M059J (cell line): ENCODE measurements around the gene C4orf50. TPM values are rescaled to one million over a fixed set of nuclear protein-coding genes. Genes with fewer than 3 reads are reported as not detected.
"Not testable (repeated sequence)": the region's sequence is repeated elsewhere in the genome, so short reads cannot be mapped to it uniquely, and the experiment has no call there.

Experiments used
- DNase-seq: peaks from one replicate; pipeline ENCODE4 v3.0.0-alpha.2; 2012; ENCODE audit warnings: low read depth
- total RNA-seq: library from RNA; depleted of rRNA; stranded (reverse); fragments of >200 nt; shearing (Covaris generic); gene quantifications from 2 replicates; pipeline ENCODE4 v1.2.3, GENCODE V29; 2014

The C4orf50 gene
- total RNA-seq, 1 experiment from 2014 or later: not detected

DNA sequence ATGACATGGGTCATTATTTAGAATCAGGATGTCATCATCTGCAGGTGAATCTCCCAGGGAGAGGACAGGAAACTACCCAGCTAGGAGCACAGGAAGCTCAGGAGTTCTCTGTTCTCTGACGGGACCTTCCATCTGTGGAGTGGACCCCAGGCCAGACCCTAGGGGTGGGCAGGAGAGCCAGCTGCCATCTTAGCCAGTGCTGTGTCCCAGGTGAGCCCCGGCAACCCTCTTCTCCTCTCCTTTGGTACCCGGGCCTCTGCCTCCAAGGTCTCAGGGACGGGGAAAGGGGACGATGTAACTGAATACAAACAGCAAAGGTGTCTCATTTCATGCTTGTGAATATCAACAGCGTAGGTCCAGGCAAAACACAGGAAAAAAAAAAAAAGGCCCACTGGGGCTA is 48.5 kb downstream of the C4orf50 start:
- no peak for DNase-seq

GRCh38 chr4:5969336-5969735 is 48.9 kb downstream of the C4orf50 start:
- DNase-seq: no peak

DNA sequence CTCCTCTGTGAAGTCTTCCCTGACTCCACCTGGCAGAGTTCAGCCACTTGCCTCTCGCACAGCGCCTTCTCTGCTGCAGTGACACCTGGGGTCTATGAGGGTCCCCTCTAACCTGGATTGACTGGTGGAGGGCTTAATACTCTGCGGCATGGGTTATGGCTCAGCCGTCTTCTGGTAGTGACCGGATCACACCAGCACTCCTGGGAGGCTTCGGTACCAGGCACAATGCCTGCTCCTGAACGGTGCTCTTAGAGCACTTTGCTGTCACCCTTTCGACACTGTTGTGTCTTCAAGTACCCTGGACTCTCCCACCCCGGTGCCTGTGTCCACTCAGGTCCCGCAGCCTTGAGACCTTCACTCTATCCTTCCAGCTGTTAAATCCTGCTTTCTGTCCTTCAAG is 50.0 kb downstream of the C4orf50 start:
- no peak for DNase-seq

DNA sequence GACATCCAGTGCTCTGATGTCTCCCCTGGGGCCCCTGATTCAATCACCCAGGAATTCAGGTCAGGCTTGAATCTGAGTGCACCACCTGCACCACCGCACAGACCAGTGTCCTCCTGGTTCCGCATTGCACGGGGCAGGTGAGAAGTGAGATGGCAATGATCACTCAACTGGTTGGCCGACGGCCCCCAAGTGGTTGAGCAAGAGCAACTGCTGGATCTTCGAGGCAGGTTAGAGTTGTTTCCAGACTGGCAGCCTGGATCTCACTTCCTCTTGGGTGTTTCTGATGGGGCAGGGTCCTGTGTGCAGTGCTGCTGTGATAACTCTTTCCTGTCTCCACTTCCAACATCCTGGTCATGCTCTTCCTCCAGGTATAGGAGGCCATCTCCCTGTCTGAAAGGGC is 50.4 kb downstream of the C4orf50 start:
- no peak for DNase-seq

GRCh38 chr4:5965225-5965624 is 53.0 kb downstream of the C4orf50 start:
- no peak for DNase-seq

GRCh38 chr4:5964030-5964429 is 54.2 kb downstream of the C4orf50 start:
- DNase-seq: no peak

DNA sequence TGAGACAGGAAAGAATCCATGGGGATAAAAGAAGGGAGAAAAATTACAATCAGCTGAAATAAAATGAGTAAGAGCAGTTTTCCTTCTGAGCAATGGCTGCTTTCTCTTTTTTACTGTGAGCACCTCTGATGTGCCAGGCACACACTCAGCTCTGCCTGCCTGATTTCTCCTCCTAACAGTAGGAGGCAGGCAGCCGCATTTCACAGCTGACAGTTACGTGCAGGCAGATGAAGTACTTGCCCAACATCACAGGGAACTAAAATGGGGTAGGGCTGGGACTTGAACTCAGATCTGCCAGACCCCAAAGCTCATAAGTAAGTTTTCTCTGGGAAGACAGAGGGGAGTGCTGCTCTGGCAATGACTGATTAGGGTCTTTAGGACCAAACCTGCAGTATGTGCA is 54.6 kb downstream of the C4orf50 start:
- no peak for DNase-seq

- DNase-seq: no peak
These were observed 55.8 kb downstream of the C4orf50 start for GRCh38 chr4:5962416-5962815.

GRCh38 chr4:5960252-5960880 is 57.9 kb downstream of the C4orf50 start:
- DNase-seq: no peak

- no peak for DNase-seq
These were observed 58.8 kb downstream of the C4orf50 start for GRCh38 chr4:5959211-5959982.

GRCh38 chr4:5958199-5958735 is 60.0 kb downstream of the C4orf50 start:
- DNase-seq: no peak

DNA sequence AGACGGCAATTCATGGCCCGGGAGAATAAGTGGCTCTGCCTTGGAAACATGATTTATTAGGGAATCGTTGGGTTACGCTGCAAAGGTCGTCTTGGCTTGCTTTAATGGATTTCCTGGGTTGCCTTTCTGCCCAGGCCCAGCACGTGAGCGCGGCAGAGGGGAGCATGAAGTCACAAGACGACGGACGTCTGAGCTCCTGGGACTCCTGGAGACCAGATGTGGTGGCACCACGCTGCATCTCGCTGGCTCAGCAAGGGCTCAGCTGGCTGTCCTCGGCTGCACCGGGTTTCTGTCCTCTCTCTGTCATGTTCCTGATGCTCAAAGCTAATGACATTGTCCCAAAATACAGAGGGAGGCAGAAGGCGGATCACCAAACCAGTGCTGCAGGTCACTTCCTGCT is 61.2 kb downstream of the C4orf50 start:
- DNase-seq: no peak

- peak; percentile 69 for DNase-seq
These were observed 61.8 kb downstream of the C4orf50 start for GRCh38 chr4:5956285-5957021.

GRCh38 chr4:5955856-5956255 is 62.4 kb downstream of the C4orf50 start:
- peak; percentile 38 for DNase-seq

DNA sequence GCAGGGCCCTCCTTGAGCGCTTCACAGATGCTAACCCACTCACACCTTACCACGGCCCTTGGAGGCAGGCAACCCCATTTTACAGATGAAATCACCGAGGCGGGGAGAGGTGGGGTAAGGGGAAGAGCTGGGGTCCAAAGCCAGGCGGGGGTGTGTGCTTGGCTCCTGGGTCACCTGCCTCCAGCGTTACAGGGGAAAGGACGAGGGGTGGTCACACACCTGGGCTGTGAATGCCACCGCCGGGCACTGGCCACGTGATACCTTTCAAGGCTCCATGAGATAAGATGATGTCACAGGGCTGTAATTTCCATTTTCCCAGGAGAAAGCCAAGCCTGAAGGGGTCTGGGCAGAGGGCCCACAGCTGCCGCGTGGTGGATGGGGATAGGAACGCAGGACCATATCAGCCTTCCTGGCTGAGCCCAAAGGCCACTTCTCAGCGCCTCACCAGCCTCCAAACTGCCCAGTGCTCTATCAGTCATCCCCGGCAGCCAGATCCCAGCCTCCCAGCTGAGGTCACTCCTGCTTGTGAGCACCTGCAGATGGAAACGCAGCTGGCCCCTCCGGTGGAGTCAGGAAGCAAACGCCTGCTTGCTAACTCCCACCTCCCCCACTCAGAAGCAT is 62.9 kb downstream of the C4orf50 start:
- peak; percentile 17 for DNase-seq

DNA sequence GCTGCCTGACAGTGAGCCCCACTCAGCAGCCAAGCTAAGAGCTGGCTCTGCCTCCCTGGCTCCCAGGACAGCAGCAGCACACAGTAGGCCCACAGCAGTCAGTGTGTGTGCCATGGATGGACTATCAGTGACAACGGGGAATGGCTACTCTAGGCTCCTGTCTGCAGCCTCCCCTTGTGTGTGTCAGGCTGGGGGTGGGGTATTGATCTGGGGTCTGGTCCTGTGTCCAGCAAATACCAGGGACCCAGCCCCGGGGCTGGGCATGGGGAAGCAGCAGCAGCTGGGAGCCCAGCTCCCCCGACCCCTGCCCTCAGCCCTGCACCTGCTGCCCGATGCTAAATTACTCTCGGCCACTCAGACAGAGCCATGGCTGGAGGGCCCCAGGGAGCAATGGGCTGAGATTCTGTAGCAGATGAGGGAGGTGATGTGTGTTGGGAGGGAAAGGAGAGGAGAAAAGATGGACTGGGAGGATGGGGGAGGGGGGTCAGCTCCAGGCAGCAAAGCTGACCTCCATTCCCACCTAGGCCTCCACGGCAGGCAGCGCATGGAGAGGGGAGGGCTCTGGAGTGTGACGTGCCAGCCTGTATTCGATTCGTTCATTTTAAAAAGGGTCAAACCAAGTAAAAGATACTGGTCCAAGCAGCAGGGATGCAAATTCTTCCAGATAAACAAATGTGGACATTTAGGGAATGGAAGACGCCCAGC is 64.0 kb downstream of the C4orf50 start:
- no peak for DNase-seq

DNA sequence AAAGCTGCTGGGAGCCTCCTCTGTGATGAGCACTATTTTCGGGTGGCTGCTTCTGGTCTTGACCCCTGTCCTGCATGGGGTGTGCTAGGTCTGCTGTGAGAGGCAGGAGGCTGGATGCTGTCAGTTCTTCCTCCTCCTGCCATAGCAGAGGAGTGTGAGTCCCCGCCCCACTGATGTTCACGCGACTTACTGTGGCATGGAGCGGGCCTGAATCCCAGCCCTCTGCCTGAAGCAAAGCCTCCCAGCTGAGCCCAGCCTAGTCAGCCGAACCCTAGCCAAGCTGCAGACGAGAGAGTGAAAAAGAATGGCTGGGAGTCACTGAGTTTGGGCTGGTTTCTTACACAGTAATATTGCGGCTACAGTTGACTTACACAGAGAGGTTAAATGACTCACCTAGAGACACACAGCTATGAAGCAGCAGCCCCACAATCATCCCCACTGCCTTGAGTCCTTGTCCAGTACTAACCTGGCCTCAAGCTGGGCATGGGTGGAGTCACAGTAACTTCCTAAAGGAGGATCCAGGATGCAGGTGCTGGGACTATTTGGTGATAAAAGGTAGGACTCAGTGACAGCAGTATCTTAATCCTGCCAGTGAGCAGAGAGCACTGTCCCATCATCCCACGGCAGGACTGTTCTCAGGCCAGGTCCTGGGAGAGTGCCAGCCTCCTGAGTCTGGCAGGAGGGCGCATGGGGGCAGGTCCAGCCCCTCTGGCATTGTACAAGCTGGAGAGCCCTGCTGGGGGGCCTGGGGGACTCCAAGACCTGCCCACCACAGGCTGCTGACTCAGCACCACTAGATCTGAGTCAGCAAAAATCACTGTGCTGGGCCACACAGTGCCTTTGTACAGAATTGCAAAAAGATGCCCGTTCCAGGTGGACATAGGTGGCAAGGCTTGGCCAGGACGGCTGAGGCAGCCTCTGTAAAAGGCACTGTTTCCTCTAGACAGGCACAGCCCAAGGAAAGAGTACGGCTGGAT is 65.0 kb downstream of the C4orf50 start:
- DNase-seq: no peak

GRCh38 chr4:5952286-5952974 is 65.8 kb downstream of the C4orf50 start:
- no peak for DNase-seq

DNA sequence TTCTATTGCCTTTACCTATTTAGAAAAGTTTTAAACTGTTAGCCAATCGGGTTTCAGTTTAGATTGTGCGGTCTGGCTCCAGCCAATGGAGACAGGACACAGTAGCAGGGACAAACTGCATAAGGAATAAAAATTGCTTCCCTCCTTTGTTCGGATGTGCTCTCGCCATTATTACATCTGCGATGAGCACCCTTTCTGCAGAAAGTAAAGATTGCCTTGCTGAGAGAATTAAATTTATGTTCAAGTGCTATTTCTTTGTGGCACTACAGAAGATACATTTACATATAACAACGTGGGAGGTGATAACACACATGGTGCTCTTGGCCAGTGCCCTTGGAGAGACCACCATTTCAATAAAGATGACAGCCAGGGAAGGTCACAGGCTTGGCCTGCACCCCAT is 71.6 kb downstream of the C4orf50 start:
- DNase-seq: not testable (repeated sequence)

GRCh38 chr4:5945936-5946335 is 72.3 kb downstream of the C4orf50 start:
- DNase-seq: no peak
